ENCODE data around the gene LRTM2. TPM values are rescaled to one million over a fixed set of nuclear protein-coding genes. Genes with fewer than 3 reads are reported as not detected.

Gene LRTM2
- polyA plus RNA-seq, 3 donors from 2014 or later = not detected

DNA sequence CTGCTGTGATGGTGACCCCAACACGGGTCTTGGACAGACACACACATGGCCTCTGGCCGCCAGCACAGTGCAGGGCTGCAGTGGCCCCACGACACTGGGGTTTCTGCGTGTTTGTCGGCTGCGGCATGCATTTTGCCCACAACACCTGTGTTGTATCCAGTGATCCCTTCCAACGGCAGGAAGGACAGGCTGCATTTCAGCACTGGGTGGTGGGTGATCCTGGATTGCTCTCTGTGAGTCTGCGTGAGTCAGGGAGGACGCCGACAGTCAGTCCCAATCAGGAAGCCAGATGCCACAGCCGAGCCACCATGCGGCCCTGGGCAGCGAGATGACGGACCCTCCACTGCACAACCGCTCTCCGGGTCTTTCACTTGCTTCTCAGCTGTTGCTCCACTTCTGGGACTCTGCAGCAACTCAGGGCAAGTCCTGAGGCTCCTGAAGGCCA lies 20.6 kb downstream of the LRTM2 start:
- Mint-ChIP-seq H3K27ac (no peak overlapping the region), H3K9me3 (no peaks in the 10 kb centered on the region), H3K36me3 (no peaks in the 10 kb centered on the region), H3K27me3 (ENCODE audit: low read depth in 3 of 3) (peaks cover 0 to 9% (median 1%) of the 10 kb centered on the region in 3 donors), H3K4me3 (no peak overlapping the region), H3K4me1 (no peaks in the 10 kb centered on the region)
- DNase-seq = no peak

DNA sequence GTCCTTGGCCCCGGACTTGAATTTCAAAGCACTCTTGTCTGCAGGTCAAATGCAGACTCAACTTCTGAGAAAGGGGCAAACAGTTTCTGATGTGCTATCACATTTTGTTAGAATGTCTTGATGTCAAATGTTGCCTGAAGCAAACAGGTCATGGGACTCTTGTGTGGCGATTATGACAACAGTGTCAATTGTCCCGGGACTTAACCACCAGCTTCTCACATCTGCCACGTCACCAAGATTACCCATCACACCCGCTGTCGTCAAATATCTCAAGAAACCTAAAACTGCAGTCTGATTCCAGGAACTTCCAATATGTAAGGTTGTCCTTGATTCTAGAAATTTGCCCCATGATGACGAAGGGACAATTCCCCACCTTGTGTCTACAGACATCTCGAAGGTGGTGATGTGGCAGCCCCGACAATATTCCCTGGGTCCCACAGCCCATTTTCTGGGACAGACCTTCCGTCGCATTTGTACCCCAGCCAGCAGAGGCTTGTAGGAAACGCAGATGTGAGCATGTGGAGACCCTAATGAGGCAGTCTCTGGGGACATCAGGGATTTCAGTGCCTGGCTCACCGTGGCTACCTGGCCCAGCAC lies 21.3 kb downstream of the LRTM2 start:
- Mint-ChIP-seq H3K4me1 (no peaks in the 10 kb centered on the region), H3K27ac (no peak overlapping the region), H3K4me3 (no peak overlapping the region), H3K27me3 (ENCODE audit: low read depth in 3 of 3) (peaks cover 0 to 9% (median 1%) of the 10 kb centered on the region in 3 donors), H3K36me3 (no peaks in the 10 kb centered on the region), H3K9me3 (no peaks in the 10 kb centered on the region)
- DNase-seq = no peak

DNA sequence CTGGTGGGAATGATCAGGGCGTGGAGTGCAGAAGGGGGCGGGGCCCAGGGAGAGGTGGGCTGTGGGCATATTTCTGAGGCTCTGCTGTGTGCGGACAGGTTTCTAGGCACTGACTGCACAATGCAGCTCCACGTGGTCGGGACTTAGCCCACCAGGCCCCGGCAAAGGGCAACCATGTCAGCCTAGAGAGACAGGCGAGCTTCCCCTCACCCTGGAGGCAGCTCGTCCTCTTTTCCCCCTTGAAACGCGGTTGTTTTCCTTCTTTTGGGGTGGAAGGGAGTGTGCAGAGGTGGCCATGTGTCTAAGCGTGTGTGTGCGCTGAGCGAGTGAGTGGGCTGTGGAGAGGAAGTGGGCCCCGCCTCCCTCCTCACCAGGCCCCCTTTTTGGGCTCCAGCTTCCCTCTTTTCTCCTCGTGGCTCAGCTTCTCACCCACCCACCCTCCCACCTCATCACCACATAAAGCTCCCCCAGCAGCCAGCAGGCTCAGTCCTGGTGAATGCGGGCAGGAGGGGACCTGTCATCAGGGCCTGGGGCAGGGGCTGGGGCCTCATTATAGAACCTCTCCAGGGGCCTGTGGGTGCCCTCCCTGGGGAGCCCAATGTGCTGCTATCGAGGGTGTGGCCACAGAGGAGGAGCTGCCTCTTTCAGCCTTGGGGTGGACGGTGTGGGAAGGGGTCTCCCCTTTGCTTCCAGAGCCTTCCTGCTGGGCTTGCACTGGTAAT lies 22.0 kb downstream of the LRTM2 start:
- H3K27ac Mint-ChIP-seq = no peak overlapping the region
- H3K9me3 Mint-ChIP-seq = no peaks in the 10 kb centered on the region
- DNase-seq = no peak

DNA sequence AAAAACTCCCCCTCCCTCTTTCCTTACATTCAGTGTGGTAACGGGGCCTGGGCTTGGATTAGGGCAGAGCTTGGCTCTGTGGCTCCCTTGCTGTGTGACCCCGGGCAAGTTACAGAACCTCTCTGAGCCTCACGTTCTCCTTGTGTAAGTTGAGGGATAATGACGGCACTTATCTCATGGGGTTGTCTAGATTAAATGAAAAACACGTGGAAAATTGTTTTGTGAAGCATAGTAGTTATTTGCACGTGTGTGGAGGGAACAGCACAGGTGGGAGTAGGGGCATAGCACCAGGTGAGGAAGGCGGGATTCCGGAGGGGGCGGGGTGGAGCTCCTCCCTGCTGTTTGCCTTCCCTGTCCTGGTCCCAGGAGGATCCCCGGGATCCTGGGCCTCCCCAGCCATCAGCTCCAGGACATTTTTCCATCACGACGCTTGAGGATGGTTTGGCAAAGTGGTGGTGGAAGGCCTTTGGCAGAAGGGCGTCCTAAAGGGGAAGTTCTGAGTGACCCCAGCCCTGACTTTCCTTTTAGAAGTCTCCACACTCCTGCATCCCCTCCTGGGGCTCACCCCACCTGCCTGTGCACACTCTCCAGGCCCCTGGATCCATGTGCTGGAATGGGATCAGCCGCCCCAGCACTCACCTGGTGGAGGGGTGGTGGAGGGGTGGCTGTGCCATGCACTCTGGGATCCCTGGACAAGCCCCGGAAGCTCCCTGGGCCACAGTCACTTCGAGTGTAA lies 22.7 kb downstream of the LRTM2 start:
- H3K9me3 Mint-ChIP-seq = no peaks in the 10 kb centered on the region
- H3K36me3 Mint-ChIP-seq = no peaks in the 10 kb centered on the region
- DNase-seq = no peak
- no peak overlapping the region for H3K4me3 Mint-ChIP-seq
- no peaks in the 10 kb centered on the region for H3K4me1 Mint-ChIP-seq
- H3K27ac Mint-ChIP-seq = no peak overlapping the region
- H3K27me3 Mint-ChIP-seq (ENCODE audit: low read depth in 3 of 3) = peaks cover 0 to 9% (median 1%) of the 10 kb centered on the region in 3 donors

More for the DNA sequence above, 22.0 kb downstream of the LRTM2 start:
- Mint-ChIP-seq H3K27me3 (ENCODE audit: low read depth in 3 of 3) (peaks cover 1 to 9% (median 1%) of the 10 kb centered on the region in 3 donors), H3K4me3 (no peak overlapping the region), H3K36me3 (no peaks in the 10 kb centered on the region), H3K4me1 (no peaks in the 10 kb centered on the region)

DNA sequence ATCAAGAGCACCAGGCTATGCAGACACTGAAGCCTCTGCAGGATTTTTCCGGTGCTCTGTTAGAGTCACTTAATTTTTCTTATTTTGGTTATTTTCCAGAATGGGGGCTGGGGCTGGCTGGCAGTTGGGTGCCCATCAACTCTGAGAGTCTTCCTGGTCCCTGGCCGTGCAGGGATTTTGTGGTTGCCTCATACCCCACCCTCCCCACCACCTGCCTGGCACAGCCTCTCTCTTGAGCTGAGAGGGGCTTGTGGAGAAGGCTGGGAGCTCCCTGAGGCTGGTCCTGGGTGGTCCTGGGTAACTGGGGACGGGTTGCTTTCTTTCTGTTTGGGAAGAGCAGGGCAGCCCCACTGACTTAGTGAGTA lies 23.3 kb downstream of the LRTM2 start:
- no peak overlapping the region for H3K4me3 Mint-ChIP-seq

DNA sequence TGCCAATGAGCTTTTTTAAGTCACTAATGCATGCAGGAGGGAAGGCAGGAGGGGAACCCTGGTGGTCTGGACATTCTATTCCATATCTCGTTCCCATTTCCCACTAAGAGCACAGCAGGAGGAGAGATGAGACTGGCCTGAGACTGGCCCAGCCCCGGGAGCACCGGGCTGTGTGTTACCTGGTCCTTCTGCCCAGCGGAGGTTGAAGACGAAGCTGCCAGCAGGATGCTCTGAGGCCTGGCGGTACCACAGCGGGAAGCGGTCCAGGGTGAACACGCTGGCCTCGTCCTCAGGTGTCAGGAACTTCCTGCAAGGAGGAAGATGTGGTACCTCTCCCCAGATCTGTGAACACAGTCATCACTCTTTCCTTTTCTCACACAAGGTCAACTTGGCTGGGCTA lies 23.9 kb downstream of the LRTM2 start:
- Mint-ChIP-seq H3K36me3 (no peaks in the 10 kb centered on the region), H3K9me3 (no peaks in the 10 kb centered on the region), H3K27me3 (ENCODE audit: low read depth in 3 of 3) (peaks cover 0 to 5% (median 1%) of the 10 kb centered on the region in 3 donors), H3K4me1 (no peaks in the 10 kb centered on the region), H3K4me3 (no peak overlapping the region), H3K27ac (no peak overlapping the region)
- no peak for DNase-seq

More for the DNA sequence above, 23.3 kb downstream of the LRTM2 start:
- no peaks in the 10 kb centered on the region for H3K4me1 Mint-ChIP-seq
- H3K36me3 Mint-ChIP-seq = no peaks in the 10 kb centered on the region
- H3K27me3 Mint-ChIP-seq (ENCODE audit: low read depth in 3 of 3) = peaks cover 0 to 5% (median 1%) of the 10 kb centered on the region in 3 donors
- no peak for DNase-seq
- H3K9me3 Mint-ChIP-seq = no peaks in the 10 kb centered on the region
- H3K27ac Mint-ChIP-seq = no peak overlapping the region

DNA sequence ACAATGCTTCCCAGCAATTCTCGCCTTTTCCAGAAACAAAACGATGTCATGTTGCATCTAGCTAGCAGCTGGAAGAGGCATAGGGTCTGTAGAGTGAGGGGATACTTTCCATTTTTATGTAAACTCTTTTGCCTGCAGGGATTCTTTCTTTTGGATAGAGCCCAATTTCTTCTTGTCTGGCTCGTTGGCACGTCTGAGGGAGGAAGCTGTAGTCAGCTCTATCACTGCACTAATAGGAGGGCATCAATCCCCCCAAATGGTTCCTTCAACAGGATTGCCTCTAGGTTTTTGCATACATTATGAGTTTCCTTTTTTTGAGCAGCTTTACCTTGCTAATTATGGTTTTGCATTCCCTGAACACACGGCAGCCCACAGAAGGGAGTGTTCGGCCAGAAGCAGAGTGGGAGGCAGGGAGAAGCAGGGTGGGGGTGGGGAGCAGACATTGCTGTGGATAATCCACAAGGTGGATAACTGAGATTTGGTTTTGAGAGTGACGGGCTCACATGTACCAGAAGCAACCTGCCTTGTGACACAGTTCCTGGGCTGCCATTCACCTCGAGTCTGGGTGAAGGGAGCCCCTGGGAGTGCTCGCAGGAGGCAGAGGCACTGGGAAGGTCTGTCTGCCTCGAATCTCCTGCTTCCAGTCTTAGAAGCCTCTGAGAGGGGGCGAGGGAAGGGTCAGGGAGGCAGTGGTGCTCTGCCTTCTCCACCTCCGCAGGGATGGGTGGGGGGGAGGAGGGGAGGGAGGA lies 24.5 kb downstream of the LRTM2 start:
- H3K4me1 Mint-ChIP-seq = no peaks in the 10 kb centered on the region
- no peak overlapping the region for H3K27ac Mint-ChIP-seq
- no peaks in the 10 kb centered on the region for H3K9me3 Mint-ChIP-seq
- H3K36me3 Mint-ChIP-seq = no peaks in the 10 kb centered on the region
- H3K4me3 Mint-ChIP-seq = no peak overlapping the region
- peaks cover 0 to 5% (median 1%) of the 10 kb centered on the region in 3 donors for H3K27me3 Mint-ChIP-seq (ENCODE audit: low read depth in 3 of 3)
- no peak for DNase-seq

DNA sequence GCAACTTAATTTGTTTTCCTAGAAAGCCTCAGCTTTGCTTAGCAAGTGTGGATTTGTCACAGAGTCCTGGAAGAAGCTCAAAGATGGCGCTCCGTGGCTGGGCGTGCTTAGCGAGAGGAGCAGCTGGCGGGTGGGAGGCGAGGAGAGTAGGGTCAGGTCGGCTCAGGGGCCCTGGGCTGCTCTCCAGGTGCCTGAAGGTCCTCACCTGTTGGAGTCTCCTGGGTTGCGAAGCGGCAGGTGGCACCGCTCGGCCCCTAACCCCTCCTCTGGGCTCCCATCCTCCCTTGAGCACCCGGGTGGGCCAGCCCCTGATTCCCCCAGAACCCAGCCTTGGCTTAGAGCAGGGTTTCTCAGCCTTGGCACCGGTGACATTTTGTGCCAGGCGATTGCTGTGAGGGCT lies 25.1 kb downstream of the LRTM2 start:
- H3K9me3 Mint-ChIP-seq = no peaks in the 10 kb centered on the region
- H3K4me3 Mint-ChIP-seq = no peak overlapping the region
- DNase-seq = no peak
- peaks cover 0 to 5% (median 1%) of the 10 kb centered on the region in 3 donors for H3K27me3 Mint-ChIP-seq (ENCODE audit: low read depth in 3 of 3)
- H3K4me1 Mint-ChIP-seq = no peaks in the 10 kb centered on the region
- H3K36me3 Mint-ChIP-seq = no peaks in the 10 kb centered on the region
- no peak overlapping the region for H3K27ac Mint-ChIP-seq

DNA sequence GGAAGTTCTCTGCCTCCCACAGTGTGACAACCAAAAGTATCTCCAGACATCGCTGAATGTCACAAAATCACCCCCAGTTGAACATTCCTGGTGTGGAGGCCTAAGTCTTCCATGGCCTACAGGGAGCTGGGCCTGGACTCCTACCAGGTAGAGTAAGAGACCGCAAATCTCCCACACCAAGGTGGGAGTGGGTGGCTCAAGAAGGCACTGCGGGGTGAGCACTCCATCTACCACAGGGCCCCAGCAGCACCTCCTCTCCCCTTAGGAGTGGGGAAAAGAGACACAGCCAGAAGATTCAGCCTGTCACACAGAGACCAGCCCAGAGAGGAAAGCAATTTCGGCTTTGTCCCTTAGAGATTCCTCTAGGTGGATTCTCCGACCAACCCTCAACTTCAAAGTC lies 25.5 kb downstream of the LRTM2 start:
- DNase-seq = no peak
- Mint-ChIP-seq H3K9me3 (no peaks in the 10 kb centered on the region), H3K36me3 (no peaks in the 10 kb centered on the region), H3K4me3 (no peak overlapping the region), H3K4me1 (no peaks in the 10 kb centered on the region), H3K27ac (no peak overlapping the region), H3K27me3 (ENCODE audit: low read depth in 3 of 3) (peaks cover 0 to 5% (median 1%) of the 10 kb centered on the region in 3 donors)

DNA sequence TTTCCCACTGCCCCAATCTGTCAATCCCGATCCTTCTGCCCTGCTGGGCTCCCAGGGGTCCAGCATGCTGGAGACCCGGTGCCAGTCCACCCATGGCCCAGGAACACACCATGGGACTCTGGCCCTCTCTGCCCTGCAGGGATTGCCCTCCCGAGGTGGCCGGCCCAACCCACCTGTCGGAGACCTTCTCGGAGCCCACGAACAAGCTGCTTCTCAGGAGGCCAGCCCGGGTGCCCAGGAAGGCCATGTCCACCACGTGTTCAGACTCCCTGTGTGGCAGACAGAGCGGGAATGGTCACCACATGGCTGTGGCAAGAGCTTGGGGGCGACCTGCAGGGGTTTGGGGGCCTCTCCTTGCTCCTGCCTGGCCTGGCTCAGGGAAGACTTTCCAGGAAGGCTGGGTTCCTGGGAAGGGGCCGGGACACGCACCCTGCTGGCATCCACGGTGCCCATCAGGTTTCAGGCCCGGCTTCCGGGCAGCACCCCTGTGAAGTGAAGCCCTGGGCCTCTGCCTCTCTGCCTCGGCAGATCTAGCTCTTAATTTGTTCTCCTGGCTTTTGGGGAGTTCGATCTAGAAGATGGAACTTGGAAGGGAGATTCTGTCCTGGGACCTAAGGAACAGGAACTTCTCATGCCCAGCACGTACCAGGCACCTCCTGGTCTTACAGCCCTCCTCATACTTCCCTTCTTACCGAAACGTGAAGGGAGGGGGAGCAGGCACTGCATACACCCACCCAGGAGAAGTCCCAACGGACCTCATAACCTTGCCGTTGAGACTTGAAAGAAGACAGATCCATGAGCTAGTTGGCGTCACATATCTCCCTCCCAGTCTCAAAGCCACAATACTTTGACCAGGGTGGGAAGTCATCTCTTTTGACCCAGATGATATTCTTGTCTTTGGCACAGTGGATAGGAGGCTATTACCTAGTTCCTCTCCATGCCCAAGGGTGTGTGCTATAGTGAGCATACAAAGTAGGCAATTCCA lies 26.3 kb downstream of the LRTM2 start:
- Mint-ChIP-seq H3K27me3 (ENCODE audit: low read depth in 3 of 3) (peaks cover 0 to 3% (median 1%) of the 10 kb centered on the region in 3 donors), H3K4me1 (peaks cover 0 to 2% of the 10 kb centered on the region in 2 donors), H3K27ac (no peak overlapping the region), H3K4me3 (no peak overlapping the region), H3K36me3 (no peaks in the 10 kb centered on the region), H3K9me3 (no peaks in the 10 kb centered on the region)
- no peak for DNase-seq

DNA sequence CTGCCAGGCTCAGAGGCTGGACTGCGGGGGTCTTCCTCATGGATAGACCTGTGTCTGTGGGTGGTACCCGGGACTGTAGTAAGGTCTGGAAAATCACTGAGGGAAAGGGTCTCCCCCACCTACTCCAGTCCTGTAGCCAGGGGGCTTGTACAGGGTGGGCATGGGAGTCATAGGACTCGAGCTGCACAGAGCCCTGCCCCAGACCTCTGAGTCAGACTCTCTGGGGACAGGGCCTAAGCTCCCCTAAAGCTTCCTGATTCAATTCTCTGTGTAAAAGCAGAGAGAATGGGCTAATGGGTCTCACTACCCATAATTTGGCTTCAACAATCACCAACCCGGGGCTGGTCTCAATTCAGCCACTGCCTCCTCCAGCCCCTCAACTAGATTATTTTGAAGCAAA lies 27.0 kb downstream of the LRTM2 start:
- Mint-ChIP-seq H3K9me3 (no peaks in the 10 kb centered on the region), H3K27ac (no peak overlapping the region), H3K36me3 (no peaks in the 10 kb centered on the region), H3K4me1 (peaks cover 0 to 2% of the 10 kb centered on the region in 2 donors), H3K4me3 (no peak overlapping the region), H3K27me3 (ENCODE audit: low read depth in 3 of 3) (peaks cover 0 to 3% (median 1%) of the 10 kb centered on the region in 3 donors)
- DNase-seq = no peak

DNA sequence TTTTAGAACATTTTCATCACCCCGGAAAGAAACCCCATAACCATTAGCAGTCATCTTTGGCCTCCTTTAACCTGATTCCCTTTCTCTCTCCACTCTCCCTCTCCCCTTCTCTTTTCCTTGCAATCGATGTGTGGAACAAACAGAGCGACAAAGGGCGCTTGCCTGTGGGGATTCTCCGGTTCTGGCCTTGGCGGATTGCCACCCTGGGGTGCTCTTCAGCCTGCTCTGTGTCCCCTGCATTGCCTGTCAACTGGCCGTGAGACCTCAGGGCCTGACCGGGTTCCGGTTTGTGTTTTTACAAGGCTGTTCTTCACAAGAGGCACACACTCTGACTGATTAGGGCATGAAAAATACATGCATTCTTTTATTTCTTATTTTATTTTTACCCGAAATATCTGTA lies 27.8 kb downstream of the LRTM2 start:
- Mint-ChIP-seq H3K36me3 (no peaks in the 10 kb centered on the region), H3K4me3 (no peak overlapping the region), H3K27ac (no peak overlapping the region), H3K4me1 (peaks cover 0 to 2% of the 10 kb centered on the region in 2 donors), H3K27me3 (ENCODE audit: low read depth in 3 of 3) (peaks cover 0 to 2% (median 1%) of the 10 kb centered on the region in 3 donors), H3K9me3 (no peaks in the 10 kb centered on the region)
- no peak for DNase-seq

DNA sequence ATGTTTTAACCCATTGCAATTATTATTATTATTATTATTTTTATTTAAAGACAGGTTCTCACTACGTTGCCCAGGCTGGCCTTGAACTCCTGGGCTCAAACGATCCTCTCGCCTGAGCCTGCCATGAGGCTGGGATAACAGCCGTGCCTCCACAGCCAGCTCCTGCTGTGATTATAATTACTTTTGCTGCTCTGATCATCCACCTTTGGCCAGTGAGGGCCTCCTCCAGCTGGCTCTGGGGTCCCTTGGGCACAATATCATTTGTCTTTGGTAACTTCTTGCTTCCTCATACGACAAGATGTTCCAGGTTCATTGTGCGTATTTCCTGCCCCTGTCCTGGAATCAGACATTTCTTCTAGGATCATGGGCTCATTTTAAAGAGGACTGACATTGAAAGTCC lies 28.4 kb downstream of the LRTM2 start:
- H3K36me3 Mint-ChIP-seq = no peaks in the 10 kb centered on the region
- H3K27ac Mint-ChIP-seq = no peak overlapping the region
- H3K9me3 Mint-ChIP-seq = no peaks in the 10 kb centered on the region
- DNase-seq = no peak
- peaks cover 0 to 2% of the 10 kb centered on the region in 2 donors for H3K4me1 Mint-ChIP-seq
- H3K4me3 Mint-ChIP-seq = no peak overlapping the region
- H3K27me3 Mint-ChIP-seq (ENCODE audit: low read depth in 3 of 3) = peaks cover 1 to 2% (median 2%) of the 10 kb centered on the region in 3 donors

Data from immature natural killer cell (primary cell).